Kidney epithelial cell (primary cell): Measurements from ENCODE around the gene FAM53C. TPM values are rescaled to one million over a fixed set of nuclear protein-coding genes. Genes with fewer than 3 reads are reported as not detected.
"Not testable (repeated sequence)": the region's sequence is repeated elsewhere in the genome, so short reads cannot be mapped to it uniquely, and the experiment has no call there.

ENCODE experiments used
- DNase-seq: peaks from one replicate; pipeline ENCODE4 v3.0.0-alpha.2; 2010; ENCODE audit warnings: low read depth
- H3K27me3 ChIP-seq: 2 replicates; pipeline ENCODE4 v1.6.0; 2011; ENCODE audit warnings: low read length; ENCODE audit not compliant: control insufficient read depth, insufficient read depth
- H3K36me3 ChIP-seq: 2 replicates; pipeline ENCODE4 v1.5.1; 2011; ENCODE audit warnings: low read length; ENCODE audit not compliant: control insufficient read depth, insufficient read depth
- H3K4me3 ChIP-seq: 2 replicates; pipeline ENCODE4 v1.5.1; 2011; ENCODE audit warnings: low read depth, mild to moderate bottlenecking, control low read depth, low read length
- total RNA-seq: library from RNA; depleted of rRNA; stranded (reverse); fragments of >200 nt; gene quantifications from 2 replicates; pipeline ENCODE4 v1.2.3, GENCODE V29; 2015
- TF ChIP-seq, protein P1 (sequence below): IDR thresholded peaks from 2 replicates; pipeline ENCODE4 v1.5.1; 2011; ENCODE audit warnings: mild to moderate bottlenecking, moderate library complexity, low read length, control low read depth, inconsistent platforms; ENCODE audit not compliant: insufficient read depth, poor library complexity, severe bottlenecking

Gene FAM53C
- total RNA-seq, 1 donor from 2014 or later: 26.3 TPM

DNA sequence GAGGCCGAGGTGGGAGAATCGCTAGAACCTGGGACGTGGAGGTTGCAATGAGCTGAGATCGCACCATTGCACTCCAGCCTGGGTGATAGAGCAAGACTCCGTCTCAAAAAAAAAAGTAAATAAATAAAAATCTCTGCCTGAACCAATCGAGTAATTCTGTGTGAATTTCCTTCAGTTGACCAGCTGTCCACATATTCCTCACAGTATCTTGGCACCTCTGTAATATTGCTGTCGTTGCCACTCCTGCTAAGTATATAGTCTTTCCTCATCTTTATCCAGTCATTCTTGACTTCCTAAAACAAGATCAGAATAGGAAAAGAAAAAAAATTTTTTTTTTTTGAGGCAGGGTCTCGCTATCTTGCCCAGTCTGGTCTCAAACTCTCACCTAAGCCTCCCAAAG is 44.3 kb downstream of the FAM53C start:
- no peak for DNase-seq
- Histone ChIP-seq H3K4me3 (no peak overlapping the region), H3K27me3 (no peaks in the 10 kb centered on the region), H3K36me3 (peaks cover 4% of the 10 kb centered on the region)
- TF ChIP-seq, protein P1, sequence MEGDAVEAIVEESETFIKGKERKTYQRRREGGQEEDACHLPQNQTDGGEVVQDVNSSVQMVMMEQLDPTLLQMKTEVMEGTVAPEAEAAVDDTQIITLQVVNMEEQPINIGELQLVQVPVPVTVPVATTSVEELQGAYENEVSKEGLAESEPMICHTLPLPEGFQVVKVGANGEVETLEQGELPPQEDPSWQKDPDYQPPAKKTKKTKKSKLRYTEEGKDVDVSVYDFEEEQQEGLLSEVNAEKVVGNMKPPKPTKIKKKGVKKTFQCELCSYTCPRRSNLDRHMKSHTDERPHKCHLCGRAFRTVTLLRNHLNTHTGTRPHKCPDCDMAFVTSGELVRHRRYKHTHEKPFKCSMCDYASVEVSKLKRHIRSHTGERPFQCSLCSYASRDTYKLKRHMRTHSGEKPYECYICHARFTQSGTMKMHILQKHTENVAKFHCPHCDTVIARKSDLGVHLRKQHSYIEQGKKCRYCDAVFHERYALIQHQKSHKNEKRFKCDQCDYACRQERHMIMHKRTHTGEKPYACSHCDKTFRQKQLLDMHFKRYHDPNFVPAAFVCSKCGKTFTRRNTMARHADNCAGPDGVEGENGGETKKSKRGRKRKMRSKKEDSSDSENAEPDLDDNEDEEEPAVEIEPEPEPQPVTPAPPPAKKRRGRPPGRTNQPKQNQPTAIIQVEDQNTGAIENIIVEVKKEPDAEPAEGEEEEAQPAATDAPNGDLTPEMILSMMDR: no peak

- no peak overlapping the region for H3K4me3 ChIP-seq
- no peak for DNase-seq
- TF ChIP-seq, protein P1: no peak
- H3K27me3 ChIP-seq: no peaks in the 10 kb centered on the region
- H3K36me3 ChIP-seq: peaks cover 4% of the 10 kb centered on the region
Observed at GRCh38 chr5:138385660-138386059, 47.6 kb downstream of the FAM53C start.

- DNase-seq: no peak
- Histone ChIP-seq H3K36me3 (peaks cover 4% of the 10 kb centered on the region), H3K27me3 (no peaks in the 10 kb centered on the region), H3K4me3 (no peak overlapping the region)
- TF ChIP-seq, protein P1: no peak
Observed at GRCh38 chr5:138386290-138386689, 48.2 kb downstream of the FAM53C start.

- no peaks in the 10 kb centered on the region for H3K27me3 ChIP-seq
- TF ChIP-seq, protein P1: no peak
- no peak for DNase-seq
- H3K4me3 ChIP-seq: no peak overlapping the region
- H3K36me3 ChIP-seq: peaks cover 4% of the 10 kb centered on the region
Observed at GRCh38 chr5:138389332-138389731, 51.3 kb downstream of the FAM53C start.

GRCh38 chr5:138389911-138390310 is 51.8 kb downstream of the FAM53C start:
- not testable (repeated sequence) for DNase-seq, H3K27me3 ChIP-seq, H3K4me3 ChIP-seq, H3K36me3 ChIP-seq

GRCh38 chr5:138391859-138392386 is 53.9 kb downstream of the FAM53C start:
- H3K27me3 ChIP-seq: no peaks in the 10 kb centered on the region
- TF ChIP-seq, protein P1: no peak
- no peaks in the 10 kb centered on the region for H3K36me3 ChIP-seq
- no peak for DNase-seq
- no peak overlapping the region for H3K4me3 ChIP-seq

Other genes starting within 250 kb of the FAM53C start
- 4.6 and 7.9 TPM in 2 replicates for gene NME5, start 198.8 kb upstream of the FAM53C start, total RNA-seq
- gene BRD8, start 159.6 kb upstream of the FAM53C start, total RNA-seq: 21.2 and 21.5 TPM in 2 replicates
- 4.4 and 4.6 TPM in 2 replicates for gene KIF20A, start 159.2 kb upstream of the FAM53C start, total RNA-seq
- 23.8 and 27.0 TPM in 2 replicates for gene CDC23, start 124.9 kb upstream of the FAM53C start, total RNA-seq
- 0.08 TPM in 1 of 2 replicates, not detected in the other for gene GFRA3, start 63.6 kb upstream of the FAM53C start, total RNA-seq
- gene CDC25C, start 6.5 kb upstream of the FAM53C start, total RNA-seq: 1.9 and 2.0 TPM in 2 replicates
- gene KDM3B, start 14.4 kb downstream of the FAM53C start, total RNA-seq: 44.3 and 45.1 TPM in 2 replicates
- gene REEP2, start 100.8 kb downstream of the FAM53C start, total RNA-seq: 34.7 and 40.2 TPM in 2 replicates
- 2.0 and 4.1 TPM in 2 replicates for gene EGR1, start 127.2 kb downstream of the FAM53C start, total RNA-seq
- gene ETF1, start 205.0 kb downstream of the FAM53C start, total RNA-seq: 123 and 149 TPM in 2 replicates
- 584 and 695 TPM in 2 replicates for gene HSPA9, start 237.1 kb downstream of the FAM53C start, total RNA-seq